CD4-positive, alpha-beta T cell treated with Interleukin-15 for 1 hour (primary cell): ENCODE measurements around the gene HNF1B.

ENCODE experiments used
- DNase-seq: peaks from one replicate; pipeline ENCODE4 v3.0.0-alpha.2; 2020

Gene HNF1B

GRCh38 chr17:37731056-37731455 is 13.8 kb downstream of the HNF1B start:
- DNase-seq, result no peak

GRCh38 chr17:37729905-37730304 is 15.0 kb downstream of the HNF1B start:
- DNase-seq, result no peak

- no peak for DNase-seq
These were observed 17.8 kb downstream of the HNF1B start for GRCh38 chr17:37726891-37727675.

- no peak for DNase-seq
These were observed 18.6 kb downstream of the HNF1B start for GRCh38 chr17:37726248-37726647.

GRCh38 chr17:37725601-37726146 is 19.2 kb downstream of the HNF1B start:
- DNase-seq, result no peak

GRCh38 chr17:37725021-37725595 is 19.8 kb downstream of the HNF1B start:
- no peak for DNase-seq

GRCh38 chr17:37720989-37721388 is 23.9 kb downstream of the HNF1B start:
- no peak for DNase-seq

GRCh38 chr17:37719866-37720265 is 25.0 kb downstream of the HNF1B start:
- no peak for DNase-seq

- DNase-seq, result no peak
These were observed 26.4 kb downstream of the HNF1B start for GRCh38 chr17:37718324-37719048.

- no peak for DNase-seq
These were observed 27.1 kb downstream of the HNF1B start for GRCh38 chr17:37717627-37718323.

- DNase-seq, result no peak
These were observed 30.0 kb downstream of the HNF1B start for GRCh38 chr17:37714897-37715296.

- DNase-seq, result no peak
These were observed 31.2 kb downstream of the HNF1B start for GRCh38 chr17:37713624-37714023.

GRCh38 chr17:37713028-37713431 is 31.8 kb downstream of the HNF1B start:
- DNase-seq, result no peak

GRCh38 chr17:37711113-37711512 is 33.7 kb downstream of the HNF1B start:
- DNase-seq, result no peak

GRCh38 chr17:37710344-37710886 is 34.4 kb downstream of the HNF1B start:
- DNase-seq, result peak; percentile 28

- no peak for DNase-seq
These were observed 36.1 kb downstream of the HNF1B start for GRCh38 chr17:37708616-37709212.

- no peak for DNase-seq
These were observed 36.7 kb downstream of the HNF1B start for GRCh38 chr17:37708008-37708615.

- DNase-seq, result no peak
These were observed 38.4 kb downstream of the HNF1B start for GRCh38 chr17:37706446-37706845.

GRCh38 chr17:37702598-37702997 is 42.3 kb downstream of the HNF1B start:
- no peak for DNase-seq

GRCh38 chr17:37701496-37701898 is 43.4 kb downstream of the HNF1B start:
- peak; percentile 27 for DNase-seq

GRCh38 chr17:37700881-37701280 is 44.0 kb downstream of the HNF1B start:
- DNase-seq, result no peak
